NCI-H82 treated with DMSO at 0.1 percent for 48 hours (cell line): Measurements from ENCODE around the gene ZNF568.

Source experiments
- DNase-seq: peaks from one replicate; lab custom pipeline; 2025; ENCODE audit not compliant: unreplicated experiment; lab: John Stamatoyannopoulos, UW

ZNF568 gene

GRCh38 chr19:36915992-36916830 lies at the start of gene ZNF568, which contains the start of gene ZNF829:
ZNF568 (plus strand) TSS chr19:36916332; CDS start chr19:36922771, 6,439 bp downstream.
ZNF829 (minus strand) TSS chr19:36916291; CDS start chr19:36915167, 1,124 bp downstream.
- DNase-seq, result peak; percentile 42

GRCh38 chr19:36876993-36877938 lies 38.9 kb upstream of the ZNF568 start:
- DNase-seq, result no peak

- DNase-seq, result no peak
Observed at GRCh38 chr19:36891768-36892357, 24.3 kb upstream of the ZNF568 start.

- DNase-seq, result no peak
Observed at GRCh38 chr19:36894849-36895383, 21.2 kb upstream of the ZNF568 start.

GRCh38 chr19:36898422-36898821 lies 17.7 kb upstream of the ZNF568 start:
- no peak for DNase-seq

GRCh38 chr19:36916991-36917390 lies 859 bp downstream of the ZNF568 start:
- no peak for DNase-seq

- no peak for DNase-seq
Observed at GRCh38 chr19:36918090-36918489, 2.0 kb downstream of the ZNF568 start.

- no peak for DNase-seq
Observed at GRCh38 chr19:36931684-36932083, 15.6 kb downstream of the ZNF568 start.

GRCh38 chr19:36939153-36939552 lies 23.0 kb downstream of the ZNF568 start:
- DNase-seq, result no peak

- no peak for DNase-seq
Observed at GRCh38 chr19:36950335-36951119, 34.4 kb downstream of the ZNF568 start.

- DNase-seq, result no peak
Observed at GRCh38 chr19:36962346-36962745, 46.2 kb downstream of the ZNF568 start.

- peak; percentile 17 for DNase-seq
Observed at GRCh38 chr19:36963280-36963679, 47.1 kb downstream of the ZNF568 start.

- DNase-seq, result no peak
Observed at GRCh38 chr19:36972571-36972970, 56.4 kb downstream of the ZNF568 start.

- peak; percentile 13 for DNase-seq
Observed at GRCh38 chr19:36973021-36973843, 57.1 kb downstream of the ZNF568 start.

GRCh38 chr19:36973844-36974195 lies 57.7 kb downstream of the ZNF568 start:
- no peak for DNase-seq

- DNase-seq, result no peak
Observed at GRCh38 chr19:36986131-36986530, 70.0 kb downstream of the ZNF568 start.

- no peak for DNase-seq
Observed at GRCh38 chr19:36986601-36987000, 70.5 kb downstream of the ZNF568 start.

GRCh38 chr19:36987091-36987490 lies 71.0 kb downstream of the ZNF568 start:
- no peak for DNase-seq

GRCh38 chr19:36997152-36997842 lies 81.2 kb downstream of the ZNF568 start:
- DNase-seq, result no peak
